ENCODE results near the gene ARRDC5.

The ARRDC5 gene

GRCh38 chr19:4909156-4909896 is 6.6 kb upstream of the ARRDC5 start, which contains the start of gene UHRF1 (continued):
- TF ChIP-seq ZIC2 (tag by site-specific recombination; IDR thresholded peaks at IDR 0.05) (peak; percentile 74), ZNF510 (tag by site-specific recombination; IDR thresholded peaks at IDR 0.05; ENCODE audit: insufficient replicate concordance) (no peak), ZNF654 (tag by site-specific recombination; IDR thresholded peaks at IDR 0.05; ENCODE audit: low read depth) (no peak), ZSCAN16 (tag by site-specific recombination; IDR thresholded peaks at IDR 0.05) (0 out of 2 replicates have a peak, but pooled peaks have one; percentile 21), HOXC10 (CRISPR knock-in tag; IDR thresholded peaks at IDR 0.05) (0 out of 2 replicates have a peak, but pooled peaks have one; percentile 55), ZNF488 (tag by site-specific recombination; IDR thresholded peaks at IDR 0.05) (no peak), GLIS2 (tag by site-specific recombination; IDR thresholded peaks at IDR 0.05) (peak; percentile 96), ZNF311 (tag by site-specific recombination; IDR thresholded peaks at IDR 0.05; ENCODE audit: borderline replicate concordance) (no peak), ZNF571 (tag by site-specific recombination; IDR thresholded peaks at IDR 0.05) (no peak), FEZF1 (tag by site-specific recombination; IDR thresholded peaks at IDR 0.05) (no peak), ZBTB48 (tag by site-specific recombination; IDR thresholded peaks at IDR 0.05) (no peak; the same call in 1 of the 2 replicates), GLI4 (tag by site-specific recombination; IDR thresholded peaks at IDR 0.05) (no peak), ZBTB1 (tag by site-specific recombination; IDR thresholded peaks at IDR 0.05) (peak; percentile 67; the same call in 1 of the 2 replicates), ZNF513 (tag by site-specific recombination; IDR thresholded peaks at IDR 0.05) (0 out of 2 replicates have a peak, but pooled peaks have one; percentile 17), YY1 (tag by site-specific recombination; IDR thresholded peaks at IDR 0.05) (0 out of 2 replicates have a peak, but pooled peaks have one; percentile 38), TRIM28 (IDR thresholded peaks at IDR 0.05; ENCODE audit: borderline replicate concordance, low read length) (no peak), OSR2 (tag by site-specific recombination; IDR thresholded peaks at IDR 0.05) (no peak), ZFP69B (tag by site-specific recombination; IDR thresholded peaks at IDR 0.05) (no peak), ZNF701 (tag by site-specific recombination; IDR thresholded peaks at IDR 0.05) (no peak), ZNF837 (tag by site-specific recombination; IDR thresholded peaks at IDR 0.05) (no peak), ZNF26 (tag by site-specific recombination; IDR thresholded peaks at IDR 0.05) (no peak), ZNF561 (tag by site-specific recombination; IDR thresholded peaks at IDR 0.05; ENCODE audit: borderline replicate concordance) (peak; percentile 82)
- TF ChIP-seq, protein P1, sequence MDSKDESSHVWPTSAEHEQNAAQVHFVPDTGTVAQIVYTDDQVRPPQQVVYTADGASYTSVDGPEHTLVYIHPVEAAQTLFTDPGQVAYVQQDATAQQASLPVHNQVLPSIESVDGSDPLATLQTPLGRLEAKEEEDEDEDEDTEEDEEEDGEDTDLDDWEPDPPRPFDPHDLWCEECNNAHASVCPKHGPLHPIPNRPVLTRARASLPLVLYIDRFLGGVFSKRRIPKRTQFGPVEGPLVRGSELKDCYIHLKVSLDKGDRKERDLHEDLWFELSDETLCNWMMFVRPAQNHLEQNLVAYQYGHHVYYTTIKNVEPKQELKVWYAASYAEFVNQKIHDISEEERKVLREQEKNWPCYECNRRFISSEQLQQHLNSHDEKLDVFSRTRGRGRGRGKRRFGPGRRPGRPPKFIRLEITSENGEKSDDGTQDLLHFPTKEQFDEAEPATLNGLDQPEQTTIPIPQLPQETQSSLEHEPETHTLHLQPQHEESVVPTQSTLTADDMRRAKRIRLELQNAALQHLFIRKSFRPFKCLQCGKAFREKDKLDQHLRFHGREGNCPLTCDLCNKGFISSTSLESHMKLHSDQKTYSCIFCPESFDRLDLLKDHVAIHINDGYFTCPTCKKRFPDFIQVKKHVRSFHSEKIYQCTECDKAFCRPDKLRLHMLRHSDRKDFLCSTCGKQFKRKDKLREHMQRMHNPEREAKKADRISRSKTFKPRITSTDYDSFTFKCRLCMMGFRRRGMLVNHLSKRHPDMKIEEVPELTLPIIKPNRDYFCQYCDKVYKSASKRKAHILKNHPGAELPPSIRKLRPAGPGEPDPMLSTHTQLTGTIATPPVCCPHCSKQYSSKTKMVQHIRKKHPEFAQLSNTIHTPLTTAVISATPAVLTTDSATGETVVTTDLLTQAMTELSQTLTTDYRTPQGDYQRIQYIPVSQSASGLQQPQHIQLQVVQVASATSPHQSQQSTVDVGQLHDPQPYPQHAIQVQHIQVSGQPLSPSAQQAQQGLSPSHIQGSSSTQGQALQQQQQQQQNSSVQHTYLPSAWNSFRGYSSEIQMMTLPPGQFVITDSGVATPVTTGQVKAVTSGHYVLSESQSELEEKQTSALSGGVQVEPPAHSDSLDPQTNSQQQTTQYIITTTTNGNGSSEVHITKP (tag by site-specific recombination; IDR thresholded peaks at IDR 0.05), result peak; percentile 23; the same call in 1 of the 2 replicates
- TF ChIP-seq, protein P2, sequence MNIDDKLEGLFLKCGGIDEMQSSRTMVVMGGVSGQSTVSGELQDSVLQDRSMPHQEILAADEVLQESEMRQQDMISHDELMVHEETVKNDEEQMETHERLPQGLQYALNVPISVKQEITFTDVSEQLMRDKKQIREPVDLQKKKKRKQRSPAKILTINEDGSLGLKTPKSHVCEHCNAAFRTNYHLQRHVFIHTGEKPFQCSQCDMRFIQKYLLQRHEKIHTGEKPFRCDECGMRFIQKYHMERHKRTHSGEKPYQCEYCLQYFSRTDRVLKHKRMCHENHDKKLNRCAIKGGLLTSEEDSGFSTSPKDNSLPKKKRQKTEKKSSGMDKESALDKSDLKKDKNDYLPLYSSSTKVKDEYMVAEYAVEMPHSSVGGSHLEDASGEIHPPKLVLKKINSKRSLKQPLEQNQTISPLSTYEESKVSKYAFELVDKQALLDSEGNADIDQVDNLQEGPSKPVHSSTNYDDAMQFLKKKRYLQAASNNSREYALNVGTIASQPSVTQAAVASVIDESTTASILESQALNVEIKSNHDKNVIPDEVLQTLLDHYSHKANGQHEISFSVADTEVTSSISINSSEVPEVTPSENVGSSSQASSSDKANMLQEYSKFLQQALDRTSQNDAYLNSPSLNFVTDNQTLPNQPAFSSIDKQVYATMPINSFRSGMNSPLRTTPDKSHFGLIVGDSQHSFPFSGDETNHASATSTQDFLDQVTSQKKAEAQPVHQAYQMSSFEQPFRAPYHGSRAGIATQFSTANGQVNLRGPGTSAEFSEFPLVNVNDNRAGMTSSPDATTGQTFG (tag by site-specific recombination; IDR thresholded peaks at IDR 0.05; ENCODE audit: borderline replicate concordance), result no peak
- TF ChIP-seq, protein P3, sequence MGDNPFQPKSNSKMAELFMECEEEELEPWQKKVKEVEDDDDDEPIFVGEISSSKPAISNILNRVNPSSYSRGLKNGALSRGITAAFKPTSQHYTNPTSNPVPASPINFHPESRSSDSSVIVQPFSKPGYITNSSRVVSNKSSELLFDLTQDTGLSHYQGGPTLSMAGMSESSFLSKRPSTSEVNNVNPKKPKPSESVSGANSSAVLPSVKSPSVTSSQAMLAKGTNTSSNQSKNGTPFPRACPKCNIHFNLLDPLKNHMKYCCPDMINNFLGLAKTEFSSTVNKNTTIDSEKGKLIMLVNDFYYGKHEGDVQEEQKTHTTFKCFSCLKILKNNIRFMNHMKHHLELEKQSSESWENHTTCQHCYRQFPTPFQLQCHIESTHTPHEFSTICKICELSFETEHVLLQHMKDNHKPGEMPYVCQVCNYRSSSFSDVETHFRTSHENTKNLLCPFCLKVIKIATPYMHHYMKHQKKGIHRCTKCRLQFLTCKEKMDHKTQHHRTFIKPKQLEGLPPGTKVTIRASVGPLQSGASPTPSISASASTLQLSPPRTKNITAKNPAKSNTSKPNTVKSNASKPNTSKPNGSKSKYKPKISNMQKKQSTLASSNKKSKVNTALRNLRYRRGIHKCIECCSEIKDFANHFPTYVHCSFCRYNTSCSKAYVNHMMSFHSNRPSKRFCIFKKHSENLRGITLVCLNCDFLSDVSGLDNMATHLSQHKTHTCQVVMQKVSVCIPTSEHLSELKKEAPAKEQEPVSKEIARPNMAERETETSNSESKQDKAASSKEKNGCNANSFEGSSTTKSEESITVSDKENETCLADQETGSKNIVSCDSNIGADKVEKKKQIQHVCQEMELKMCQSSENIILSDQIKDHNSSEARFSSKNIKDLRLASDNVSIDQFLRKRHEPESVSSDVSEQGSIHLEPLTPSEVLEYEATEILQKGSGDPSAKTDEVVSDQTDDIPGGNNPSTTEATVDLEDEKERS (tag by site-specific recombination; IDR thresholded peaks at IDR 0.05), result no peak

Data from HEK293 (cell line).